SIG-M5 treated with dmso at 0.1 percent for 504 hours (cell line): ENCODE measurements around the gene BHLHE41.

Source experiments
- DNase-seq: peaks from one replicate; lab custom pipeline; 2025; ENCODE audit not compliant: unreplicated experiment; lab: John Stamatoyannopoulos, UW

The BHLHE41 gene

GRCh38 chr12:26135010-26135420 is 10.2 kb upstream of the BHLHE41 start:
- DNase-seq: no peak

GRCh38 chr12:26134540-26134939 is 9.7 kb upstream of the BHLHE41 start:
- no peak for DNase-seq

GRCh38 chr12:26133521-26133920 is 8.7 kb upstream of the BHLHE41 start:
- no peak for DNase-seq

- no peak for DNase-seq
Observed at GRCh38 chr12:26132866-26133265, 8.0 kb upstream of the BHLHE41 start.

- DNase-seq: no peak
Observed at GRCh38 chr12:26131936-26132335, 7.1 kb upstream of the BHLHE41 start.

GRCh38 chr12:26130728-26131127 is 5.9 kb upstream of the BHLHE41 start:
- DNase-seq: peak; percentile 30

- DNase-seq: no peak
Observed at GRCh38 chr12:26128168-26128567, 3.3 kb upstream of the BHLHE41 start.

- no peak for DNase-seq
Observed at GRCh38 chr12:26127404-26127803, 2.6 kb upstream of the BHLHE41 start.

GRCh38 chr12:26126340-26127284 is 1.8 kb upstream of the BHLHE41 start:
- peak; percentile 50 for DNase-seq

GRCh38 chr12:26125400-26126339 is 833 bp upstream of the BHLHE41 start:
- DNase-seq: peak; percentile 50

GRCh38 chr12:26123482-26123980 is 1.3 kb downstream of the BHLHE41 start:
- DNase-seq: no peak

GRCh38 chr12:26122681-26123481 is 2.0 kb downstream of the BHLHE41 start:
- DNase-seq: peak; percentile 26

- DNase-seq: peak; percentile 46
Observed at GRCh38 chr12:26122061-26122680, 2.7 kb downstream of the BHLHE41 start.

- no peak for DNase-seq
Observed at GRCh38 chr12:26121323-26122060, 3.3 kb downstream of the BHLHE41 start.

- no peak for DNase-seq
Observed at GRCh38 chr12:26120561-26121274, 4.1 kb downstream of the BHLHE41 start.

- DNase-seq: peak; percentile 60
Observed at GRCh38 chr12:26119391-26119989, 5.3 kb downstream of the BHLHE41 start.

- DNase-seq: peak; percentile 19
Observed at GRCh38 chr12:26118308-26118707, 6.5 kb downstream of the BHLHE41 start.
